Activated T-cell treated with anti-CD3 and anti-CD28 coated beads, Interleukin-2, amount 50 U/mL, for 48 hours (primary cell): ENCODE data around the gene CLN5.

Source experiments
- DNase-seq, 2 experiments: peaks; one replicate each; pipeline ENCODE4 v3.0.0-alpha.2; 2020

The CLN5 gene

DNA sequence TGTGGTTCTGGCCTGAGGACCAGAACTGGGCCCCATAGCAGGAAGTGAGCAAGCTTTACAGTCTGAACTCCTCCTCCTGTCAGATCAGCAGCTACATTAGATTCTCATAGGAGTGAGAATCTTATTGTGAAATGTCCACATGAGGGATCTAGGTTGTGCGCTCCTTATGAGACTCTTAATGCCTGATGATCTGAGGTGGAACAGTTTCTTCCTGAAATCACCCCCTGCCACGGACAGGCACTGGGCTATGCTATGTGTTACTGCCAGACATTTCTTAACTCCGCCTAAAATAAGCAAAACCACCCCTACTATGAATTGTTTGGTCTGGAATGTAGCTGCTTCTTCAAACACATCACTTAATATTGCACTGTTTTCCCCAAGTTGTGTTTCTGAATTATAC is 30.5 kb downstream of the CLN5 start:
- DNase-seq, result no peak

DNA sequence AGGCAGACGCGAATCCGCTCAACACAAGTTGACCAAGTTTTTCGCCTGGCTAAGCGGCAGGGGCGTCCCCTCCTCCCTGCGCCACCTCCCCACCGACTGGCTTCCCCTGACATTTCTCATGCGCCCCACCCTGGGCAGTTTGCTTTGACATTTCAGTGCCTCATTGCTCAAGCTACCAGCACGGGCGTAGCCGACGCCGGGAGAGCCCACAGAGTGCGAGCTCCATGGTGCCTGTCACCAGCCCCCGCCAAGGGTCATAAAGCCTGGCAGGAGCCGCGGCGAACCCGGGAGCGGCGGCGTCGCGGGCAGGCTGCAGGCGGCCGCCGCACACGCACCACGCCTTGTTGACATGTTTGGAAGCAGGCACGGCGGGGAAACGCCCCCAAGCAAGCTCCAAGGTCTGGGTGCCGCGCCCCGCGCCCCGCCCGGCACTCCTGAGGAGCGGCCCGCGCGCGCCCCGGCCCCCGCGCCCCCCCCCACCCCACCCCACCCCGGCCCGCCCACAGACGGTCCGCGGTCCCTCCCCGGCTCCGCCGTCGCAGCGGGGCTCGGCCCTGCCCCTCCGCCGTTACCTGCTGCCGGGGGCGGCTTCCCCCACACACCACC is 34.5 kb downstream of the CLN5 start:
- DNase-seq, result peak; percentile 80 to 83

DNA sequence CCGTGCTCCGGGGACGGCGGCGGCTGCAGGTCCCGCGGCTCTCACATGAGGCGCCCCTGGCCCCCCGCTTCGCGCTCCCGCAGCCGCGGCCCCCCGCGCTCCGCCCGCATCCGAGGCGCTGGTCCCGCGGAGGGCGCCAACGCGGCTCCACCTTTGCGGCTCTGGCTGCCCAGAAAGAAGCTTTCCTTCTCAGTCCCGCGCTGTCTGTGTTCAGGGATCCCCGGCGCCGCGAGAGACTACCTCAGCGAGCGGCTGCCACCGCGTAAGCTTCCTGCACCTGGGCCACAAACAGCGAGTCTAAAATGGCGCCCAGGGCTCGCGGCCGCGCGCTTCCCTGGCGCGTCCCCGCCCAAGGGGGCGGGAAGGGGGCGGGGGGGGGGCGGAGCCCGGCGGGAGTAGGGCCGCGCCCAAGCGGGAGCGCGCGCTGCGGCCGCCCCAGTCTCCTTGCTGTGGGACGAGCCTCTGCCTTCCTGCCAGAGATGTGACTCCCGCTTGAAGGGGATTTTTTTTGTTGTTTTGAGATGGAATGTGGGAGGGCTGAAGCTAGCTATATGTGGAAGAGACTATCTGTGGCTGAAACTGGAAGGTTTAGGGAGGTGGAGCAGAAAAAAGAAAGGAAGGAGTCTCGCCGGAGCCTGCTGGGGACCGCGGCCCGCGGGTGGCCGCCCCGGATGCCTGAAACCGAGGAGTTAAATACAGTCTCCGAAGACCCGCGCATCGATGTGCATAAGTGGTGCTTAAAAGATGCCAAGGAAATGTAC is 35.2 kb downstream of the CLN5 start, which contains the start of gene FBXL3:
Gene FBXL3, minus strand, starts transcription at position 299 of the 761 bp plus-strand sequence. CDS start 5,299 bp downstream, outside the sequence.
- peak; percentile 86 to 89 for DNase-seq

DNA sequence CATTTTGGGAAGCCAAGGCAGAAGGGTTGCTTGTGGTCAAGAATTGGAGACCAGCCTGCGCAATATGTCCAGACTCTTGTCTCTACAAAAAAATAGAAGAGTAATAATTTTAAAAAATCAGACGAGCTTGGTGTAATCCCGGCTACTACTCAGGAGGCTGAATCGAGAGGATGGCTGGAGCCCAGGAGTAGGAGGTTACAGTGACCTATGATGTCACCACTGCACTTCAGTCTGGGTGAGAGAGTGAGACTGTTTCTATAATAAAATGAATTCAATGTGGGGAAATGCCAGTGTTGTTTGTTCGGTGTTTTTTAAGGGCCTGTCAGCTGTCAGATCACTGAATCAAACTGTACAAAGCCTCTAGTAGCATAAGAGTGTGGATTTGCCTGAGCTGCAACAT is 36.3 kb downstream of the CLN5 start:
- DNase-seq, result no peak

DNA sequence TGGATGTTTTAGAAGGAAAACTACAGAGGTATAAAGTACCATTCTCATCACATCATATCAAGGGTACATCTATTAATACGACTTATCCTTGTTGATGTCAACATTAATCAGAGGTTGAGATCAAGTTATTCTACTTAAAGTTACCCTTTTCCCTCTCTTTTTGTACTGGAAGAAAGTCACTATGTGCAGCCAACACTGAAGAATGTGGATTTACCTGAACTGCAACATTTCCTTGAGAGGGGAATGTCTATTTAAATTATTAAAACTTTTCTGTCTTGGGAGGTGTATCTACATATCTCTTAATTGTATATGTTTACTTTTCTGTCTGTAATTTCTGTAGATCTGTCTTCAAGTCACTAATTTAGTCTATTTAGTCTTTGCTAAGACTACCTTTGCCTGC is 37.6 kb downstream of the CLN5 start:
- DNase-seq, result no peak

DNA sequence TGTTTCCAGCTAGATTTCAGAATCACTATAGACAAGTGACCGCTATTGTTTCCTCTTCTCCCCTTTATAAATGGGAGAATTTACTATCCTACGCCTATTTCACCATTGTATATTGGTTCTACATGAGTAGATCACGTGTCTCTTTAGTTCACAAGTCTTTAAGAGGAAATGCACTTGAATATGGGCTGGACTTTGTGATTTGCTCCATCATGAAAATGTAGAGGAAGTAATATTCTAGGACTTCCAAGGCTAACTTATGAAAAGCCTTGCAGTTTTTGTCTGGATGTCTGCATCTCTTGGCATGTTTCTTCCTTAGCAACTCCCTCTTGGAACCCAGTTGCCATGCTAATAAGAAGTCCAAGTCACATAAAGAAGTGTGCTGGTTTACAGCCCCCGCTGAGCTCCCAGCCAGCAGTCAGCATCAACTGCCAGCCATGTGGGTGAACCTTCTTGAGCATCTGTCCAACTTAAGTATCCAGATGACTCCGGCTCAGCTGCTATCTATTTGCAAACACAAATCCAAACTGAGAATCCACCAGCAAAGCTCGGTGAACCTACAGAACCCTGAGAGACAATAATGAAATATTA is 39.9 kb downstream of the CLN5 start:
- DNase-seq, result no peak

DNA sequence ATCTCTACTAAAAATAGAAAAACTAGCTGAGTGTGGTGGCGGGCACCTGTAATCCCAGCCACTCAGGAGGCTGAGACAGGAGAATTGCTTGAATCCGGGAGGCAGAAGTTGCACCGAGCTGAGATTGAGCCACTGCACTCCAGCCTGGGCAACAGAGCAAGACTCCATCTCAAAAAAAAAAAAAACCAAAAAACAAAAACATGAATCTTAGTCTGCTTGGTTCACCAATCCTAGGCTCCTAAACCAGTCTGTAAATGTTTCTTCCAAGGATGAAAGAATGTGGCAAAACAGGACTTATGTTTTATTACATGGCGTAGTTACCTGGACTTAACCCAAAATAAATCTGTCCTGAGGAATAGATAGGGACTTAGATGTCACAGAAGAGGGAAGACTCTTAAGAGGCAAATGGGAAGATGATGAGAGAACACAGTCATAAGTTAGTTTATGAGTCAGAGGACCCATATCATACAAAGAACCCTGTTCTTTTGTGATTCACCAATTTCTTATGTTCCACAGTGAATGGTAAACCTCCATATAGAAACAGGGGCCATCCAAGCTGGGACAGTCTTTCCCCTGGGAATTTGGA is 41.9 kb downstream of the CLN5 start:
- DNase-seq, result no peak

DNA sequence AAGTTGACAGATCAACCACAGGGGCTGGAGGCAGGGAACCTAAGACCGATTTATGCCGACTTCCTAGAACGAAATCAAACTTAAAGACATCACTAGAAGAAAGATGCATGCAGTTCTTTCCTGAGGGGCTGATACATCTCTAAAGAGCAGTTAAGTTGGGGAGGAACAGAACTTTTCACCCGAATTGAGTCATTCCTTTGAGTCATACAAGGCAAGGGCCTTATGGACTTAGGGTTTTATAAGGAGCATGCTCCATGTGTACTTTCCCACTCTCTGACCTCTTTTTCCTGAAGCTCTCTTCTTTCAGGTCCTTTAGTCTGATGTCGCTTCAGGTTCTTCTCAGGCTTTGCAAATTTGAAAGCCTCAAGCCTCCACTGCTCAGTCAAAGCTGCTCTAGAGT is 43.0 kb downstream of the CLN5 start:
- no peak for DNase-seq

DNA sequence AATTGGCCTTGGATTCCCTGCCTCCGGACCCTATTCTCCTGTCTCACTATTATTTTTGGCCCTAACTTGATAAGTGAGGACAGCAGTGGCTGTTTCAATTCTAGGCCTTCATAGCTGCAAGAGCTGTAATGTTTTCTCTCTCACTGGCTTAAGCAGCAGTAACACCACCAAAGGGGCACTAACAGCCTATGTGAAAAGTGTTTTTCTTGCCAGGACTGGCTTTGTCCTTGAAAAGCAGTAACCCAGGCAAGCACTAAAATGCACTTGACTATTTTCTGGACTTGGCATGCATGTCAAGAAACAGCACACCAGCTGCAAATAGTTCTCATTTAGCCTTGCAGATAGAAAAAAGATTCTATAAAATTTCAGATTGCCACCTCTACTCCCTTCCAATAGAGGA is 44.4 kb downstream of the CLN5 start:
- no peak for DNase-seq

DNA sequence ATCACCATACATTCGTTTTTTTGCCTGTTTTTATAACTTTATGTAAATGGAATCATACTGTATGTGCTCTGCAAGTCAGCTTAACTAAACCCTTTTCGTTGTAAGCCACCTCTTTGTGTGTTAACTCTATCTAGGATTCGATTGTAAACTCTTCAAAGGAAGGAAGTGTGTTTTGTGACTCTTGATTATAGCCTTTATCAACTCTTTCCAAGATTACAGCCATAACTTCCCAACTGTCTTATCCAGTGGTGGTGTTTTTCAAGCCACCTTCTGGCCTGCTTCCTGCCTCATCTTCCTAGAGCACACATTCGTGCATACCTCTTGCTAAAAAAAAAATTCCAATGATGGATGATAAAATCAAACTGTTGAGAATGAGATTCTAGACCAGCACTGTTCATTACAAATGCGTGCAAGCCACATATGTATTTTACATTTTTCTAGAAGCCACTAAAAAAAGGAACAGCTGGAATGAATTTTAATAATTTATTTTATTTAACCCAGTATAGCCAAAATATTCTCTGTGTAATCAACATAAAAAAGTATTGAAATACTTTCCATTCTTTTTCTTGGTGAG is 47.1 kb downstream of the CLN5 start:
- no peak for DNase-seq

DNA sequence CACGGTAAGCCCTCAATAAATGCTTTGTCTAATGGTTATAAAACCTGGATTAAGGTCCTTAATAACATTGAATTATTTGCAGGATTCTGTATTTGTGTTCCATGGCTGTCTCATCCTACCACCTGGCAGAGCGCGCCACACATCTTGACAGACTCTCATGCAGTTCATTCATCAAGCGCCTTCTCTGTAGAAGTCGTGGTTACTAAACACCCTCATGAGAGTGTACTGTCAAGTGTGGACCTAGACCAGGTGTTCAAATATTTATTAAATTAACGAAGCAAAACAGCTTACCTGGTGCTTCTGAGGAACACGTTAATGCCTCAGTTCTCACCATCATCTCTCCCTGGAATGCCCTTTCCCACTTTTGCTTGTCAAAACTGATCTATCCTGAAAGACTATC is 48.2 kb downstream of the CLN5 start:
- no peak for DNase-seq

DNA sequence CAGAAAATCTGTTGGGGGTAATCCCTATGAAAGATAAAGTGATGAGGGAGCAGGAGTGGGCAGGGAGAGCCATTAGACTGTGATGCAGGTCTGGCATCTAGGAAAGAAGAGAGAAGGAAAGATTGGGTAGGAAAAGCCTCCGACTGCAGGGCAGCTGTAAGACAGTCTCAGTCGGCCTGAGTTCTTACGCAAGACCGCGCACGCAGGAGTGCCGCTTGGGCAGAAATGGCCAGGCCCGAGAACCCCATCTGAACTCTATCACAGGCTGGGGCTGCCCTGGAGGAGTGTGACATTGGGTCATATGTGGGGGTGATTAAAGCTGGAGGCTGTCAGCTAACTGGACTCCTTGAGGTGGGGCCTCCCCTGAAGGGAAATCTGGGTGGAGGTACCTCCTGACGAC is 49.0 kb downstream of the CLN5 start:
- DNase-seq, result no peak

DNA sequence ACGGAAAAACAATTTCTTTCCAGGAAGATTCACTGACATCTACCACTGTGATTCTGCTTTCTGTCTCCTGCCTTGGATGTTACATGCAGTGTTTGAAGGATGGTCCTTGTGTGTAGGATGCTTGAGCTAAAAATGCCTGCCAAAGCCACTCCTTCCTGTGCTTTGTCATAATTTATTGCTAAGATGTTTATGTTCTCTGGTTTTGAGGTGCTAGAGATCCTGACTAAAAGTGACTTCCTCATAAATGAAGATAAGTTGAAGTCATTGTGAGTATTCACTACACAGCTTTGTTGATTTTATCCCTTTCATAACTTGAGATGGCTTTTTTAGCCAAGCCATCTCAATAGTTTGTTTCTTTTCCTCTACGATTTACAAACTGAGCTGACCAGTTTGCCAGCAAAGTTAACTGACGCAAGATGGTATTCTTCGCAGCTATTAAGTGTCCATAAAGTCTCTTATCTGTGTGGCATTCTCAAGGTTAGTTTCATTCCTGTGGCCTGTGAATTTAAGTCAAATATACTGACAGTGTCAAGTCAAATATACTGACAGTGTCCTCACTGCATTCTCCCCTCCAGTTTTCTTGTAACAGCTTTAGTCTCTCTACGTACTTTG is 50.8 kb downstream of the CLN5 start:
- no peak for DNase-seq

DNA sequence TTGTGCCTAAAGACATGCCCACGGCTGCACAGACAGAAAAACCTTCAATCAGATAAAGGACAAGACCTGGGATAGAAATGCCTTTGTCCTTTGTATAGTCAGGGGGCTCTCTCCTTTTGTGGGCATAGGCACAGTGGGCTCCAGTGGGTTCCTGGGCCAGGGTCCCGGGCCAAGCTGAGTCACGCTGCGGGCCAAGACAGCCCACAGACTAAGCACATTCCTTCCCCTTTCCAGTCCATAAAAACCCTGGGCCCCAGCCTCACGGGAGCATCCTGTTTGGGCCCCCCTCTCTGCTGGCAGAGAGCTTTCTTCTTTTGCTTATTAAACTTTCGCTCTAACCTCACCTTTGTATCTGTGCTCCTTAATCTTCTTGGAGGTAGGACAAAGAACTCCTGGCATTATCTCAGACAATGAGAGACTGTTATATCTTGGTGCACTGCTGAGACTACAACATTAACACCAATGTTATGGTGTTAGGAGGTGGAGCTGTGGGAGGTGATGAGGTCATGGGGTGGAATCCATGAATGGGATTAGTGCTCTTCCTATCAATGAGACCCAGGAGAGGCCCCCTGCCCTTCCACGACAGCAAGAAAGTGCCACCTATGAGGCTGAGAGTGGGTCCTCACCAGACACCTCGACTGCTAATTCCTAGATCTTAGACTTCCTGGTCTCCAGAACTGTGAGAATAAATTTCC is 55.9 kb downstream of the CLN5 start:
- DNase-seq, result no peak

DNA sequence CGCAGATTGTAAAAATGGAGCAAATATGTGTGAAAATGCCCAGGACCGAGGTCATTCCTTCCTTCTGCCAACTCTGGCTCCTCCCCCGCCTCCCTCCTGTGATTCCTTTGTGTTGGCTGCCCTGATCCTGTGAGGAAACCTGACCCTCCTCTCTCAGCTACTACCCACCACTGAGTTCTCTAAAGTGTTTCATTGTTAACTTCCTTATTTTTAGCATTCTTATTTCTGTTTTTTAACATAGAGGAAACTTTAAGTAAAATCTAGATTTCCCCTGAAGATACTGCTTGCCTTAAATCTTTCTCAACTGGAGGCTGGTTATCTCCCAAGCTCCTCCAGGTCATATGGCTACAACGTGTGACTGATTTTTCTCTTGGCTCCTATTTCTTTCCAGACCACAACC is 56.8 kb downstream of the CLN5 start:
- DNase-seq, result no peak

DNA sequence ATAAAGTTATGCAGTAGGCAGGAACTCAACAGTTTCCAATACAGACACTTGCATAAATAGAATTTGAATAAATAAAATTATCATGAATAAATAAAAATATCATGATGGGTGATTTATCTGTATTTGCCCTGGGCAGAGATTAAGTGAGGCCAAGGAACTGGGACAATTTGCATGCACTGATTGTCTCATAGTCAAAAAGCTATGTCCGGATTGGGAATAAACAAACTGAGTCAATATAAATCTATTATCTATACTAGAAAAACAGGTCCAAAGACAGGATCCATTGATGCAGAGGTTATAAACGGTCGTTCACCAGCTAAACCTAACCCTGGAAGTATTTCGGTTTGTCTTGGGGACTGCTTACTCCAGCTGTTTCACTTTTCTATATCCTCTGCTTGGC is 61.3 kb downstream of the CLN5 start:
- DNase-seq, result no peak
